GM19324 (cell line): ENCODE measurements around the gene S100B.

Experiments used
- ATAC-seq: cut with Tn5 transposase; IDR thresholded peaks from one replicate; pipeline ENCODE4 v1.9.1; 2021; ENCODE audit warnings: mild to moderate bottlenecking, moderate library complexity; ENCODE audit not compliant: unreplicated experiment, low FRiP score

Gene S100B

GRCh38 chr21:46628868-46629267, 24.0 kb upstream of the S100B start:
- no peak for ATAC-seq

DNA sequence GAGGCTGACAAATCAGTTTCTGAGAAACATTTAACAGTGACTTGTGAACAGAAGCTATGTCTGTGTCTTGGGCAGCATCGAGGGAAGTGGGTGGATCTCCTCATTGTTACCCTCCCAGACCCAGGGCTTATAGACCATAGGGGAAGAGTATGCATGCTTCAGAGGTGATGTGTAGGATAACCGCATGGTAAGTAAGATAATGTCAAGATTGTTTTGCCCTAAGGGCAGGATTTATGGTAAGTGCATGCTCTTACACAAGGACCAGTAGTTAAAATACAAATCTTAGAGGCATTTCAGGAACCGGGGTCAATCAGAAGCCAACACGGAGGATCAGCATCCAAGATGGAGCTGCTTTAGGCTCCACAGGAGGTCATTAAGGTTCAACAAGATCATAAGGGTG, 22.8 kb upstream of the S100B start:
- no peak for ATAC-seq

DNA sequence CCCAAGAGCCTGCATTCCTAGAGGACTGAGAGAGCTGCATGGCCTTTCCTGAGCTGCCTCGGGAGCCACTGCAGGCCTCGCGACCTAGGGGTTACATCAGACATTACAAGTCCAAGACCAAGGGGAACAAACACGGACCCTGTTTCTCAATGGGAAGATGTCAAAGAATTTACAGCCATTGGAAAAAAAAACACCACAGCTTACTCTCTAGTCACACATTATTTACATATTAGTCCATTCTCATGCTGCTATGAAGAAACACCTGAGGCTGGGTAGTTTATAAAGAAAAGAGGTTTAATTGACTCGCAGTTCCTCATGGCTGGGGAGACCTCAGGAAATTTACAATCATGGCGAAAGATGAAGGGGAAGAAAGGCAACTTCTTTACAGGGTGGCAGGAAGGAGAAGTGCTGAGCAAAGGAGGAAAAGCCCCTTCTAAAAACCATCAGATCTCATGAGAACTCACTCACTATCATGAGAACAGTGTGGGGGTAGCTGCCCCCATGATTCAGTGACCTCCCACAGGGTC, 22.2 kb upstream of the S100B start:
- no peak for ATAC-seq

- no peak for ATAC-seq
These were observed 21.7 kb upstream of the S100B start for GRCh38 chr21:46626536-46626935.

DNA sequence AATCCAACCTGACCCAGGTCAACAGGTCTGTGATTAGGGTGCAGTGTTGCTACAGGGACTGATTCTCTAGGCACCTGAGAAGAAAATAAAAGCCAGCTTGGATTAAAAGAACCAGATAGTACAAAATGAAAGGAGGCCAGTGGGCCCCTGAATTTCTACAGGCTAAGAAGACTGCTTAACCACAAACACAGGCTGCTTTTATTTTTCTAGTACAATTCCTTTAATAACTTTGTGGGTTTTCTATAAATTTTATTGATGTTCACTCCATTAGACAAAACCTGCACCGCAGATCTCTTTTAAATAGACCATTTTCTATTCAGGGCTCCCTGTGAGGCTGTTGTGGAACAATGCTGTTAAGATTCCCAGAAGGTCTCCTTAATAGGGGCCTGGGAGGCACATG, 20.9 kb upstream of the S100B start:
- ATAC-seq = no peak

- ATAC-seq = no peak
These were observed 19.2 kb upstream of the S100B start for GRCh38 chr21:46624050-46624449.

GRCh38 chr21:46622226-46622625, 17.3 kb upstream of the S100B start:
- ATAC-seq = no peak

- ATAC-seq = no peak
These were observed 16.7 kb upstream of the S100B start for GRCh38 chr21:46621457-46622182.

GRCh38 chr21:46620846-46621245, 16.0 kb upstream of the S100B start:
- ATAC-seq = no peak

DNA sequence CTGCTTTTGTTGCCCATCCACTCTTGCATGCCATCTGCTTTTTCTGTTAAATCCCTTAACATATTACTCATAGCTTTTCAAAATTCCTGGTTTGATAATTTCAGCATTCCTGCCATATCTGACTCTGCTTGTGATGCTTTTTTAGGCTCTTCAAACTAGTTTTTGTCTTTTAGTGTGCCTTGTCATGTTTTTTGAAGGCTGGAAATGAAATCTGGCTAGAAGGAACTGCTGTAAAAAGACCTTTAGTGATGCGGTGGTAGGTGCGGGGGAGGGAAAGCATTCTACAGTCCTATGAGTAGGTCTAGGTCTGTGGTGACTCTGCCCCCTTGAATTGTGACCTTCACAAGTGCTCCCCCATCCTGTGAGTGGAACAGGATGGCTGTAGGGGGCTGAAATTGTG, 15.0 kb upstream of the S100B start:
- no peak for ATAC-seq

DNA sequence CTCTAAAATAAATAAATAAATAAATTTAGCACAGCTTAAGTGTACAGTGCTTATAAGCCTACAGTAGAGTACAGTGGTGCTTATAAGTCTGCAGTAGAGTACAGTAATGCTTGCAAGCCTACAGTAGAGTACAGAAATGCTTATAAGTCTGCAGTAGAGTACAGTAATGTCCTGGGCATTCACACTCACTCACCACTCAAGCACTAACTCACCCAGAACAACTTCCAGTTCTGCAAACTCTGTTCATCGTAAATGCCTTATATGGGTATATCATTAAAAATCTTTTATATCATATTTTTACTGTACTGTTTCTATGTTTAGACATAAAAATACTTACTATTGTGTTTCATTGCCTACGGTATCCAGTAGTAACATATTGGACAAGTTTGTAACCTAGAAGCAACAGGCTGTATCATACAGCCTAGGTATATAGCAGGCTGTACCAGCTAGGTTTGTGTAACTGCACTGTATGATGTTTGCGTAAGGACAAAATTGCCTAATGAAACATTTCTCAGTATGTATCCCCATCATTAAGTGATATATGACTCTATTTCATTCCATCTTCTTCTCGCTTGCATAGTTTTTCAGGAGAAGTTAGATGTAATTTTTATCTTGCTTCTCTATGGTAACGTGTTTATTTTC, 14.0 kb upstream of the S100B start:
- no peak for ATAC-seq

GRCh38 chr21:46617267-46618051, 12.6 kb upstream of the S100B start:
- no peak for ATAC-seq

GRCh38 chr21:46616656-46617055, 11.8 kb upstream of the S100B start:
- no peak for ATAC-seq

DNA sequence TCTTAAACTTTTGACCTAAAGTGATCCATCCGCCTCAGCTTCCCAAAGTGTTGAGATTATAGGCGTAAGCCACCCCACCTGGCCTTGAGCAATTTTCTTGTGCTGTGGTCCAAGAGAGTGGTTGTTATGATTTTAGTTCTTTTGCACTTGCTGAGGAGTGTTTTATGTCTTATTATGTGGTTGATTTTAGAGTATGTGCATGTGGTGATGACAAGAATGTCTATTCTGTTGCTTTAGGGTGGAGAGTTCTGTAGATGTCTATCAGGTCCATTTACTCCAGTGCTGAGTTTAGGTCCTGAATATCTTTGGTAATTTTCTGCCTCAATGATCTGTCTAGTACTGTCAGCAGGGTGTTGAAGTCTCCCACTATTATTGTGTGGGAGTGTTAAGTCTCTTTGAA, 11.2 kb upstream of the S100B start:
- ATAC-seq = no peak

DNA sequence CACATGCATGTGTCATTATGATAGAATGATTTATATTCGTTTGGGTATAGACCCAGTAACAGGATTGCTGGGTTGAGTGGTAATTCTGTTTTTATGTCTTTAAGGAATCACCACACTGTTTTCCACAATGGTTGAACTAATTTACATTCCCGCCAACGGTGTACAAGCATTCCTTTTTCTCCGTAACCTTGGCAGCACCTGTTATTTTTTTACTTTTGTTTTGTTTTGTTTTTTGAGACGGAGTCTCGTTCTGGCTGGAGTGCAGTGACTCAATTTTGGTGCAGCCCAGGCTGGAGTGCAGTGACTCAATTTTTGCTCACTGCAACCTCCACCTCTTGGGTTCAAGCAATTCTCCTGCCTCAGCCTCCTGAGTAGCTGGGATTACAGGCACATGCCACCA, 8.5 kb upstream of the S100B start:
- no peak for ATAC-seq

GRCh38 chr21:46610018-46610701, 5.3 kb upstream of the S100B start:
- ATAC-seq = no peak

DNA sequence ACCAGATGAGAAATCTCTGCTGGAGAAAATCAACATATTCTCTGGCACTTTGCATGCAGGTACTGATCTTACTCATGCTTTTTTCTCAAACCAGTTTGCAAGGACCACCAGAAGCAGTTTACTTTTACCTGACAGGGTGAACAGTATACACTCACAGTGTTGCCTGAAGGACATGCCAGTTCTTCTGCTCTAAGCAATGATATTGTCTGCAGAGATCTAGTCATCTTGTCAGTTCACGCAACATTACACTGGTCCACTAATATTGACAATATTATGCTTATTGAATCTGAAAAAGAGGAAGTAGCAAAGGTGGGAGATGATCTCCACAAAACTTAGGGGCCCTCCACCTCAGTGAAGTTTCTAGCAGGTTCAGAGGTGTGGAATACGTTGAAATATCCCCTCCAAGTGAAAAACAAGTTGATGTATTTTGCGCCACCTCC, 3.8 kb upstream of the S100B start:
- ATAC-seq = no peak

DNA sequence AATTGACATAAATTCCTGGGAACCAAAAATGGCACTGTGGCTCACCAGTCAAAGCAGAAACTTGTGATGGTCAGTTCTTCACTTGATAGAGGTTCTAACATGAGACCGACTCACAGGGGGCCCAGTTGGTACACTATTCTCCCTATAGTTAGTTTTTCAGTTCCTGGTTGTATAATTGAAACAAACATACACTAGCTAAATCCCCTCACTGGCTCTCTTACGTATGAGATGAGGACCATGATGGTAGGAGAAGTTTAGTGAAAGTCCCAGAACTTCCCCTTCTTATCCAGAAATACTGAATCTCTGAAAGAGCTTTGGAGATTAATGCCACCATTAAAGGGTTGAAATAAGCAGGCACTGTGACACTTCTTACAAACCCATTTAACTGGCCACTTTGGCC, 2.8 kb upstream of the S100B start:
- ATAC-seq = no peak

GRCh38 chr21:46606427-46606813, 1.5 kb upstream of the S100B start:
- ATAC-seq = no peak

DNA sequence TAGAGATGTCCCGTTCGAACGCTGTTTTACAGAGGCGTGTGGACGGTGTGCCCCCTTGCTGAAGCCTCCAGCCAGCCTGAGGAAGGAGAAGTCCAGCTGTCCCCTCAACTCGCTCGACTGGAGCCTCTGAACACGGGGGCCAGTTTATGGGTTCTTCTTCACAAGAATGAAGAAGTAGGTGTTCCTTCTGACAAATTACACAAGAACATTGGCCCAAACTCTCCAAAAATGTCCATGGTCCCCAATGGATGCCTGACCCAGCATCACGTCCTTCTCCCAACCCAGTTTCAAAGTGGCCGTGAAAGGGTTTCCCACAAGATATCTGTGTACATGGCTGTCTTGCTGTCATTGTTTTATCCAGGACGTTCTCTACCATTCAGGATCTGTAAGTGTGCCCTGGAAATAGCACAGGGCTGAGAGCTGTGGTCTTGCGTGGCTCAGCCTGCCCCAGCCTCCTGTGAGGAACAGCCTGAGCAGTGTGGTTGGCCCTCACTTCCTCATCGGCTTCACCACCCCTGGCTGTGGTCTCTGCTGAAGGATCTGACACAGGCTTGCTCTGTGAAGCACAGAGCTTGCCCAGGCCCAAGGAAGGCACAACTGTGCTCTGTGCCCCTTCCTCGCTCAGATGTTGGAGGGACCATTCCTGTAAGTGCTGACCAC, 1.0 kb upstream of the S100B start:
- no peak for ATAC-seq
